Glutamatergic neuron (in vitro differentiated cells): ENCODE data around the gene WBP2NL. TPM values are rescaled to one million over a fixed set of nuclear protein-coding genes. Genes with fewer than 3 reads are reported as not detected.

Source experiments
- DNase-seq: peaks from one replicate; pipeline ENCODE4 v3.0.0; 2022
- H3K27ac Mint-ChIP-seq: one replicate; pipeline ENCODE4 v1.8.0; 2020; ENCODE audit warnings: mild to moderate bottlenecking, mixed read lengths, inconsistent platforms; ENCODE audit not compliant: unreplicated experiment
- H3K27me3 Mint-ChIP-seq: one replicate; pipeline ENCODE4 v1.8.0; 2020; ENCODE audit warnings: mild to moderate bottlenecking, moderate library complexity, mixed read lengths, inconsistent platforms; ENCODE audit not compliant: unreplicated experiment
- H3K36me3 Mint-ChIP-seq: one replicate; pipeline ENCODE4 v1.8.0; 2020; ENCODE audit warnings: mild to moderate bottlenecking, mixed read lengths, inconsistent platforms; ENCODE audit not compliant: unreplicated experiment
- H3K4me1 Mint-ChIP-seq: one replicate; pipeline ENCODE4 v1.8.0; 2020; ENCODE audit warnings: mild to moderate bottlenecking, low read depth, mixed read lengths, inconsistent platforms; ENCODE audit not compliant: unreplicated experiment
- H3K4me3 Mint-ChIP-seq: one replicate; pipeline ENCODE4 v1.8.0; 2020; ENCODE audit warnings: mild to moderate bottlenecking, mixed read lengths, inconsistent platforms; ENCODE audit not compliant: unreplicated experiment
- H3K9me3 Mint-ChIP-seq: one replicate; pipeline ENCODE4 v1.8.0; 2020; ENCODE audit warnings: mild to moderate bottlenecking, moderate library complexity, mixed read lengths, inconsistent platforms; ENCODE audit not compliant: unreplicated experiment
- CTCF ChIP-seq: fragments of 200-600 bp; sonication (generic); IDR thresholded peaks from one replicate; pipeline ENCODE4 v1.5.0; 2021; ENCODE audit not compliant: partially characterized antibody, unreplicated experiment
- total RNA-seq: library from RNA; stranded (reverse); fragmentation: NEBNext Ultra II Directional; extraction: Animal tissue kit (Norgen Biotek cat#: 25700); gene quantifications from one replicate; pipeline ENCODE4 v1.2.1, GENCODE V29; 2021; ENCODE audit not compliant: unreplicated experiment

The WBP2NL gene
- total RNA-seq, 1 donor from 2014 or later, result not detected

DNA sequence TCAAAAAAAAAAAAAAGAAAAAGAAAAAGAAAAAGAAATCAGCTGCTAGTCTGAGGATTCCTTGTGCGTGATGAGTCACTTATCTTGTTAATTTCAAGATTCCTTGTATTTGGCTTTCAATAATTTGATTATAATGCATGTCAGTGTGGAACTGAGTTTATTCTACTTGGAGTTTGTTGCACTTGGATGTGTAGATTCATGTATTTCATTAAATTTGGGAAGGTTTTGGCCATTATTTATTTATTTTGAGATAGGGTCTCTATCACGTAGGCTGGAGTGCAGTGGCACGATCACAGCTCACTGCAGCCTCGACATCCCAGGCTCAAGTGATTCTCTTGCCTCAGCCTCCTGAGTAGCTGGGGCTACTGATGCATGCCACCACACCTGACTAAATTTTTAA is 14.8 kb downstream of the WBP2NL start:
- H3K4me1 Mint-ChIP-seq, result no peaks in the 10 kb centered on the region
- no peak for DNase-seq
- TF ChIP-seq CTCF, result no peak
- H3K4me3 Mint-ChIP-seq, result no peak overlapping the region
- peaks cover 1% of the 10 kb centered on the region for H3K9me3 Mint-ChIP-seq
- peaks cover 2% of the 10 kb centered on the region for H3K27me3 Mint-ChIP-seq
- peaks cover 12% of the 10 kb centered on the region for H3K36me3 Mint-ChIP-seq
- H3K27ac Mint-ChIP-seq, result no peak overlapping the region

DNA sequence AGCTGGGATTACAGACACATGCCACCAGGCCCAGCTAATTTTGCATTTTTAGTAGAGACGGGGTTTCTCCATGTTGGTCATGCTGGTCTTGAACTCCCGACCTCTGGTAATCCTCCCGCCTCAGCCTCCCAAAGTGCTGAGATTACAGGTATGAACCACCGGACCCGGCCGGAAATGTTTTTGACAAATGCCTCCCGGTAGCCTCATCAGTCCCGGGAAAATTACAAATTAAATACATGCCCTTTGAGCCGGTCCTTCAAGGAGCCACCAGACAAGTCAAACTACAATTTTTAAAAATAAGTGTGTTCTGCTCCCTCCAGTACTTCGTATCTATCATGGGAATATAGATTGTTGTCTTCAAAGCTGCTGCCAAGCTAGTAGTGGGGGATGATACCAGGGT is 17.5 kb downstream of the WBP2NL start:
- DNase-seq, result no peak
- no peaks in the 10 kb centered on the region for H3K4me1 Mint-ChIP-seq
- no peak for TF ChIP-seq CTCF
- peaks cover 2% of the 10 kb centered on the region for H3K27me3 Mint-ChIP-seq
- no peak overlapping the region for H3K27ac Mint-ChIP-seq
- no peaks in the 10 kb centered on the region for H3K36me3 Mint-ChIP-seq
- H3K9me3 Mint-ChIP-seq, result peaks cover 1% of the 10 kb centered on the region
- no peak overlapping the region for H3K4me3 Mint-ChIP-seq

DNA sequence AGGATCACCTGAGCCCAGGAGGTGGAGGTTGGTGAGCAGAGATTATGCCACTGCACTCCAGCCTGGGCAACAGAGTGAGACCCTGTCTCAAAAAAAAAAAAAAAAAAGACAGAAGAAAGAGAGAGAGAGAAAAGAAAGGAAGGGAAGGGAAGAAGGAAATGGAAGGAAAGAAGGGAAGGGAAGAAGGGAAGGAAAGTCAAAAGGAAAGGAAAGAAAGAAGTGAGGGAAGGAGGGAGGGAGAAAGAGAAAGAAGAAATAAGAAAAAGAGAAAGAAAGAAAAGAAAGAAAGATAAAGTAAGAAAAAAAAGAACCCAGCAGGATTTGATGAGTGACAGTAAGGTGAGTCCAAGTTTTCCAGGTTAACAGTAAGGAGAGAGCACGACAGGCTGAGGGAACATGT is 19.6 kb downstream of the WBP2NL start:
- Mint-ChIP-seq H3K4me3 (no peak overlapping the region), H3K27ac (no peak overlapping the region), H3K27me3 (peaks cover 2% of the 10 kb centered on the region), H3K9me3 (peaks cover 1% of the 10 kb centered on the region), H3K36me3 (no peaks in the 10 kb centered on the region), H3K4me1 (no peaks in the 10 kb centered on the region)
- TF ChIP-seq CTCF, result no peak
- DNase-seq, result no peak

GRCh38 chr22:42021571-42021970 is 23.0 kb downstream of the WBP2NL start:
- no peak for DNase-seq
- H3K36me3 Mint-ChIP-seq, result no peaks in the 10 kb centered on the region
- no peaks in the 10 kb centered on the region for H3K27me3 Mint-ChIP-seq
- H3K4me3 Mint-ChIP-seq, result no peak overlapping the region
- H3K27ac Mint-ChIP-seq, result no peak overlapping the region
- H3K4me1 Mint-ChIP-seq, result no peaks in the 10 kb centered on the region
- no peak for TF ChIP-seq CTCF
- no peaks in the 10 kb centered on the region for H3K9me3 Mint-ChIP-seq

- no peak for DNase-seq
- TF ChIP-seq CTCF, result no peak
- peaks cover 2% of the 10 kb centered on the region for H3K27me3 Mint-ChIP-seq
- H3K4me1 Mint-ChIP-seq, result no peaks in the 10 kb centered on the region
- H3K27ac Mint-ChIP-seq, result no peak overlapping the region
- H3K4me3 Mint-ChIP-seq, result no peak overlapping the region
- no peaks in the 10 kb centered on the region for H3K36me3 Mint-ChIP-seq
- no peaks in the 10 kb centered on the region for H3K9me3 Mint-ChIP-seq
Observed at GRCh38 chr22:42022162-42022847, 23.7 kb downstream of the WBP2NL start.
